HG03139 (cell line): ENCODE results near the gene ABHD17C.

ENCODE experiments used
- ATAC-seq: cut with Tn5 transposase; IDR thresholded peaks from one replicate; pipeline ENCODE4 v1.9.1; 2021; ENCODE audit not compliant: unreplicated experiment

The ABHD17C gene

GRCh38 chr15:80785335-80785734 lies 90.2 kb downstream of the ABHD17C start:
- ATAC-seq: no peak

DNA sequence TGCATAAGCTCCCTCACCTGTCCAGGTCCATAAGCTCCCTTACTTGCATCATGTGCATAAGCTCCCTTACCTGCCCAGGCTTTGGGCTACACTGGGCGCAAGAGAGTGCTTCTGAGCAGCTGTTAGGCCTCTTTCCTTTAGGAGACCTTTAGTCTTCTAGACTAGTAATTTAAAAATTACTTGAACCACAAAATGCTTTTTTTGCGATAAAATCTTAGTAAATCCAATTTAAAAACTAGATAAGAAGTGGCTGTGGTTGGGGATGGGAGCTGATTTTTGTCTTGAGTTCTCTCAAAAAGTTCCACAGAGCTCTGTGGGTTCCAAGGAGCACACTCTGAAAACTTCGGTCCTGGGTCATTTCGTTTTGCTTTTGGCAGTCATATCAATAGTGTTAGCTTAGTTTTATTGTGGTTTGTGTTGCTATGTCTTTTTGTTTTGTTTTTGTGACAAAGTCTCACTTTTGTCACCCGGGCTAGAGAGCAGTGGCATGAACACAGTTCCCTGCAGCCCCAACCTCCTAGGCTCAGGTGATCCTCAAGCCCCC lies 90.8 kb downstream of the ABHD17C start:
- ATAC-seq: no peak

DNA sequence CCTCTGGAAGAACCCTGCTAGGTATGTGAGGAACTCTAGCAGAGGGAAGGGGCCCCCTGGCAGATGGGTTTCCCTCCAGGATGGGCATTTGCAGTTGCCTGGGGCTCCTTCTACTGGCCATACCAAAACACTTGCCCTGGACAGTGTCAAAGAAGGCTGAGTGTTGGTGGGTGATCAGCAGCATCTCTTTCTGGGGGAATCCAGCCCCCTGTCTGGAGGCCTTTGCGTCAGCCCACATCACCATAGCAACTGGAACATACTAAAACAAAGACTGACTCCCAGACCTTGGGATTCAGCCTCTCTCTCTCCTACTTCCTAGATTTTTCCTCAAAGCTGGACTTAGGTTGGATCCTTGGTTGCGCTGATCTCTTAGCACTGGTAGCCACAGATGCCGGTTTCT lies 92.2 kb downstream of the ABHD17C start:
- ATAC-seq: no peak

DNA sequence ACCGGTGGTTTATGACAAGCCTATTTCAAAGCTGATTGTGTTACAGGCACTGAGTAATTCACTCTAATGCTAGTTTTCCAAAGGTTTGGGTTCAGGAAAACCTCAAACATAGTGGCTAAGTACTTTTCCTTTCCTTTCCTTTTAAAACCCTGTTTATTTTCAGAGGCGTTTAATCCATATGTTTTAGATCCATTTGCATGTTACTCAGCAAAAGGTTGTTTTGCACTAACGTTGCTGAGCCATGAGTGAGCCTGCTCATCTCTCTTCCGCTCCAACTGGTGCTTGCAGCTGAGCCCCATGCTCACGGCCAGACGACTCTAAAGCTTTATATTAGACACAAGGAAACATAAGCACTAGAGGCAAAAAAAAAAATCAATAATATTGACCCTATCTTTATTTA lies 93.4 kb downstream of the ABHD17C start:
- ATAC-seq: no peak

GRCh38 chr15:80789296-80789695 lies 94.2 kb downstream of the ABHD17C start:
- ATAC-seq: no peak

DNA sequence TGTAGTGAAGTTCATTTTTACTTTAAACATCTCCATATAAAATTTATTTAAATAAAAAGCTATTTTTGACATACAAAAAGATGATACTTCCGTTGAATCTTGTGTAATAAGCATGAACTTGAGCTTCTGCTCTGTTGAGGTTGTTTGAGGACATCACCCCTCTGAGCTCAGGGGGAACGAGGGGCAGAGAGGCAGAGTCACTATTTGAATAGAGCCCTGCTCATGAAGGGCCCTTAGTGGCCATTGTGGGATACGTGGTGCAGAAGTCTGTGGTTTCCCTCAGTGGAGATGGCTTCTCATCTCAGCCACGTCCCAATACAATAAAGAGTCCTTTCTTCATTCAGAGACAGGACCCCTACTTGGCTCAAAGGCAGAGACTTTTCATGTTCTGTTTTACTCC lies 94.7 kb downstream of the ABHD17C start:
- ATAC-seq: no peak

DNA sequence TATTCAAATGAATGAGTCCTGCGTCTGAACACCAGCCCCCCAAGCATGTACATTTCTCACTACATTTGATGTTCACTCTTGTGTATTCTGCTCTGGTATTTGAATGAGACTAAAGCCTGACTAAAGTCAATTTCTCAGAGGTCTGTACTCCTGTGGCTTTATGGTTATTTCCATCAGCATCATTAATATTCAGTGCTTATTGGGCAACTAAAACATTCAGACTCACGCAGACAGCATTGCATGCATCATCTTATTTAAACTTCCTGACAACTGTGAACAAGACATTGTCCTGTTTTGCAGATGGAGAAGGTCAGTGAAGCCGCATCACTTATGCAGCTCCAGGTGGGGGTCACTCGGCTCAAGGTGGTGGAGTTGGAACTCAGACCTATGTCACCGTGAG lies 95.1 kb downstream of the ABHD17C start:
- no peak for ATAC-seq

DNA sequence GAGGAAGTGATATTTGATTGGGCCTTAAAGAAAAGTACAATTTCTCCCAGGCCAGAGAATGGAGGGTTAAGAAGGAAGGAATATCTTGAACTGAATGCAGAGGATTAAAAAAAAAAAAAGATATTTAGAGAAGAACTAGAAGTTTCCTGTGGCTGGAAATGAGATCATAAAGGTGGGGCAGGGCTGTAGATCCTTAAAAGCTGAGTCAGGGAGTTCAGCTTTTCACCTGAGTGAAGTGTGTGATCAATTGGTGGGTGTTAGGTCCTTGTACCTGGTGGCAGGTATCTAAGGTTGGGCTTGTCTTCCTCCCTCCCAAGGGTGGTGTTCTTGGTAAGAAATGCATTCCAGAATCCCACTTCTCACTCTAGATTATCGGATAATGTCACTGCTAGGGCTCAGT lies 95.9 kb downstream of the ABHD17C start:
- no peak for ATAC-seq

DNA sequence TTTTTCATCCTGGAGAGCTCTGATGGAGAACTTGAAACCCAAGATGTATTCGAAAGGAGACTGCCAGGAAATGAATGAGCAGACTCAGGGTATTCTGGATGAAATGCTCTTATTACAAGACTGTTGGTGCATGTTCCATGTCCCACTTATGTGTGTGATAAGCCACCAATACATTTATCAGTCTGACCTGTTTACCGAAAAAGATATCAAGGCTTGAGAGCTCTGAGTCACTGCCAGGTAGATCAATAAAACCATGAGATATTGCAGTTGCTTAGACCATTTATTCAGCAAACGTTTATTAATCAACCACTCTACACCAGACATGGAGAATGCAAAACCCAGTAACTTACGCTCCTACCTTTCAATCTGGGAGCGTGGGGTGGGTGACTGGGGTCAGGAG lies 101.3 kb downstream of the ABHD17C start:
- ATAC-seq: no peak

DNA sequence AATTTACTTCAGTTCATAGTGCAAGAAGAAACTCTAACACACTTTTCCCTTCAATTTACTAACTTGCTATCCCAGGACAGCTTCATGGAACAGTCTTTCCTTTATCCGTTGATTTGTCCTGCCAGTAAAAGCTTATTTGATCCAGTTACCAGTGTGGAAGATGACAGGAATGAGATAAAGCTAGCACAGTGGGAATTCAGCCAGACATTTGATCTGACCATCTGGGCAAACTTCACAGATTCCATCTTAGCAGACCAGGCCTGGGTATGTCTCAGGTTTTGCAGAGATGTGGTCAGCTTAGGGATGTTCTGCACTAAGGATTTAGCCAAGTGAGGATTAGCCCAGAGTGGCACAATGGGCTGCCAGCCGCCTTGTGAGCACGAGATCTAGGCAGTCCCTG lies 103.8 kb downstream of the ABHD17C start:
- no peak for ATAC-seq

GRCh38 chr15:80800067-80800466 lies 105.0 kb downstream of the ABHD17C start:
- no peak for ATAC-seq

GRCh38 chr15:80801891-80802680 lies 107.0 kb downstream of the ABHD17C start:
- no peak for ATAC-seq

DNA sequence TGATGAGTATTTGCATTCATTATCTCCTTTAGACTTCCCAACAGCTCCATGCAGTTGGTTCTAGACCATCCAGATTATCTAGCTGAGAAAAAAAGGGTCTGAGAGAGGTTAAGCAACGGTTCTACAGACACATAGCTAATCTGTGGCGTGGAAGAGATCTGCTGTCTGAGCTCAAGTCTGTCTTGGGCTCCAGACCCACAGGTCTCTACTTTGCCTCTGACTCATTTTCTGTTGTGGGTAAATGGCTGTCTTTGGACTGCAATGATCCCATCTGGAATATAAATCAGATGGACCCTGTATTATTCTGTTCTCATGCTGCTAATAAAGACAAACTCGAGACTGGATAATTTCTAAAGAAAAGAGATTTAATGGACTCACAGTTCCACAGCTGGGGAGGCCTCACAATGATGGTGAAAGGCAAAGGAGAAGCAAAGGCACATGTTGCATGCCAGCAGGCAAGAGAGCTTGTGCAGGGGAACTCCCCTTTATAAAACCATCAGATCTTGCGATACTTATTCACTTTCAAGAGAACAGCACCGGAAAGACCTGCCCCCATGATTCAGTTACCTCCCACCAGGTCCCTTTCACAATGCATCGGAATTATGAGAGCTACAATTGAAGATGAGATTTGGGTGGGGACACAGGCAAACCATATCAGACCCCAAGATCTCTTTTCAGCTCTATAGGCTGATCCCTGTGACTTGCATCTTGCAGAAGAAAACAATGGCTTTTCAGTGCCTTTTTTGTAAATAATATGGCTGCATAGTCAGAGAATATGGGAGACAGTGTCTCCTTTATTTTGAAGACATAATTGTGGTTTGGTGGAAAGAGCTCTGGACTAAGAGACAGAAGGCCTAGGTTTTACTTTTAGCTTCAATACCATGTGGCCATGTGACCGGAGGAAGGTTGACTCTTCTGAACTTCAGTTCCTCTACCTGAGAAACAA lies 108.7 kb downstream of the ABHD17C start:
- no peak for ATAC-seq

DNA sequence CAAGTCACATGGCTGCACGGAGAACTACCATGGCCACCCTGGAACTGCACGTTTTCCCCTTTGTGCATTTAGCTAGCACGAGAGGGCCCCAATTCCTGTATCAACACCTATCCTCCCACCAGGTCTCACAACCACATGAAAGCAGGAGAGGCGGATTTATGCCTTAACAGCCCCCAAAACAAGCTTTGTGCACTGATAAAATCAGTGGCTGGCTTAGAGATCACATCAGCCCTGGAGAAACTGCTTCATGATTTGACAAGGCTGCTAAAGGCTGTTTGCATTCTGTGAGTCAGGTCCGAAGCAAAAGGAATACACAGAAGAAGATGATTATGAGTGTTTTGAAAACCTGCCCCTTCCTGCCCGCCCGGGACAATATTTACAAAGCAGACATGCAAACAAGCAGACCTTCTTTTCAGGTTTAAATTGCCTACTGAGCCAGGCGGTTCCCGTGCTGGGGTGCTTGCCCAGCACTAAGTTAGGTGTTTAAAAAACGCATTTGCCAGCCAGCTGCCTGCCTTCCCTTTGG lies 109.9 kb downstream of the ABHD17C start:
- no peak for ATAC-seq
